Activated T-cell treated with anti-CD3 and anti-CD28 coated beads, Interleukin-2, amount 50 U/mL, for 4 hours (primary cell): ENCODE results near the gene AUTS2. TPM values are rescaled to one million over a fixed set of nuclear protein-coding genes. Genes with fewer than 3 reads are reported as not detected.
A peak's percentile ranks its signal among the peaks of the same experiment; 100 is the strongest.

Experiments used
- ATAC-seq, 2 donors: fragments of 200-7000 bp; cut with Tn5 transposase; one replicate each; pipeline ENCODE4 v1.10.0; 2021
- DNase-seq: peaks from one replicate; pipeline ENCODE4 v3.0.0-alpha.2; 2020
- H3K27me3 Mint-ChIP-seq: one replicate; pipeline ENCODE4 v1.8.0; 2021; ENCODE audit warnings: low read depth, mixed read lengths
- H3K36me3 Mint-ChIP-seq: one replicate; pipeline ENCODE4 v1.8.0; 2022; ENCODE audit warnings: mixed read lengths; ENCODE audit not compliant: insufficient read depth
- H3K4me1 Mint-ChIP-seq: one replicate; pipeline ENCODE4 v1.8.0; 2021; ENCODE audit warnings: low read depth, mixed read lengths
- H3K4me3 Mint-ChIP-seq: one replicate; pipeline ENCODE4 v1.8.0; 2021; ENCODE audit warnings: mild to moderate bottlenecking, moderate library complexity, mixed read lengths
- H3K9me3 Mint-ChIP-seq: one replicate; pipeline ENCODE4 v1.8.0; 2021; ENCODE audit warnings: mixed read lengths
- total RNA-seq, 3 donors: library from RNA; stranded (reverse); gene quantifications; one replicate each; pipeline ENCODE4 v1.2.1, GENCODE V29; 2021

AUTS2 gene
- total RNA-seq, 3 donors from 2014 or later = 1.4 to 4.4 (median 2.8) TPM

GRCh38 chr7:70573696-70574095 is 975.4 kb downstream of the AUTS2 start:
- no peaks in the 10 kb centered on the region for H3K36me3 Mint-ChIP-seq
- H3K27me3 Mint-ChIP-seq = no peaks in the 10 kb centered on the region
- no peak for ATAC-seq
- no peak for DNase-seq
- H3K4me1 Mint-ChIP-seq = no peaks in the 10 kb centered on the region
- H3K4me3 Mint-ChIP-seq = no peak overlapping the region
- no peaks in the 10 kb centered on the region for H3K9me3 Mint-ChIP-seq

GRCh38 chr7:70574314-70574834 is 976.1 kb downstream of the AUTS2 start:
- H3K27me3 Mint-ChIP-seq = no peaks in the 10 kb centered on the region
- no peaks in the 10 kb centered on the region for H3K9me3 Mint-ChIP-seq
- no peak overlapping the region for H3K4me3 Mint-ChIP-seq
- ATAC-seq (no peak), DNase-seq (no peak)
- H3K36me3 Mint-ChIP-seq = no peaks in the 10 kb centered on the region
- no peaks in the 10 kb centered on the region for H3K4me1 Mint-ChIP-seq

- H3K4me3 Mint-ChIP-seq = no peak overlapping the region
Measured at GRCh38 chr7:70574970-70575799, 976.9 kb downstream of the AUTS2 start.

GRCh38 chr7:70577078-70577477 is 978.8 kb downstream of the AUTS2 start:
- Mint-ChIP-seq H3K4me1 (no peaks in the 10 kb centered on the region), H3K9me3 (no peaks in the 10 kb centered on the region), H3K27me3 (no peaks in the 10 kb centered on the region), H3K4me3 (no peak overlapping the region), H3K36me3 (no peaks in the 10 kb centered on the region)
- DNase-seq (no peak), ATAC-seq (no peak)

More at GRCh38 chr7:70574970-70575799, 976.9 kb downstream of the AUTS2 start:
- H3K27me3 Mint-ChIP-seq = no peaks in the 10 kb centered on the region
- no peak for DNase-seq
- H3K4me1 Mint-ChIP-seq = no peaks in the 10 kb centered on the region
- no peaks in the 10 kb centered on the region for H3K36me3 Mint-ChIP-seq
- ATAC-seq = no peak
- H3K9me3 Mint-ChIP-seq = no peaks in the 10 kb centered on the region

- ATAC-seq = no peak
Measured at GRCh38 chr7:70578131-70578530, 979.9 kb downstream of the AUTS2 start.

GRCh38 chr7:70579397-70580097 is 981.3 kb downstream of the AUTS2 start:
- no peaks in the 10 kb centered on the region for H3K9me3 Mint-ChIP-seq
- ATAC-seq = no peak
- H3K36me3 Mint-ChIP-seq = no peaks in the 10 kb centered on the region
- no peaks in the 10 kb centered on the region for H3K27me3 Mint-ChIP-seq
- DNase-seq = no peak
- H3K4me3 Mint-ChIP-seq = no peak overlapping the region
- no peaks in the 10 kb centered on the region for H3K4me1 Mint-ChIP-seq

More at GRCh38 chr7:70578131-70578530, 979.9 kb downstream of the AUTS2 start:
- Mint-ChIP-seq H3K9me3 (no peaks in the 10 kb centered on the region), H3K27me3 (no peaks in the 10 kb centered on the region), H3K4me1 (no peaks in the 10 kb centered on the region), H3K36me3 (no peaks in the 10 kb centered on the region), H3K4me3 (no peak overlapping the region)
- no peak for DNase-seq

GRCh38 chr7:70580161-70580560 is 981.9 kb downstream of the AUTS2 start:
- Mint-ChIP-seq H3K4me1 (no peaks in the 10 kb centered on the region), H3K9me3 (no peaks in the 10 kb centered on the region), H3K4me3 (no peak overlapping the region), H3K36me3 (no peaks in the 10 kb centered on the region), H3K27me3 (no peaks in the 10 kb centered on the region)
- DNase-seq = no peak
- no peak for ATAC-seq

- Mint-ChIP-seq H3K4me1 (no peaks in the 10 kb centered on the region), H3K4me3 (no peak overlapping the region), H3K36me3 (no peaks in the 10 kb centered on the region), H3K9me3 (no peaks in the 10 kb centered on the region), H3K27me3 (no peaks in the 10 kb centered on the region)
- no peak for DNase-seq
- no peak for ATAC-seq
Measured at GRCh38 chr7:70582927-70583895, 984.9 kb downstream of the AUTS2 start.

- Mint-ChIP-seq H3K9me3 (no peaks in the 10 kb centered on the region), H3K4me3 (no peak overlapping the region), H3K4me1 (no peaks in the 10 kb centered on the region), H3K27me3 (no peaks in the 10 kb centered on the region), H3K36me3 (no peaks in the 10 kb centered on the region)
- DNase-seq = no peak
- no peak for ATAC-seq
Measured at GRCh38 chr7:70583965-70584883, 985.9 kb downstream of the AUTS2 start.

GRCh38 chr7:70585071-70585470 is 986.8 kb downstream of the AUTS2 start:
- Mint-ChIP-seq H3K27me3 (no peaks in the 10 kb centered on the region), H3K4me3 (no peak overlapping the region), H3K4me1 (no peaks in the 10 kb centered on the region), H3K9me3 (no peaks in the 10 kb centered on the region), H3K36me3 (no peaks in the 10 kb centered on the region)
- DNase-seq (peak; percentile 6), ATAC-seq (no peak)

- ATAC-seq (no peak), DNase-seq (no peak)
- no peak overlapping the region for H3K4me3 Mint-ChIP-seq
- no peaks in the 10 kb centered on the region for H3K36me3 Mint-ChIP-seq
- no peaks in the 10 kb centered on the region for H3K27me3 Mint-ChIP-seq
- H3K4me1 Mint-ChIP-seq = no peaks in the 10 kb centered on the region
- H3K9me3 Mint-ChIP-seq = no peaks in the 10 kb centered on the region
Measured at GRCh38 chr7:70586822-70587221, 988.5 kb downstream of the AUTS2 start.

GRCh38 chr7:70587739-70588138 is 989.5 kb downstream of the AUTS2 start:
- Mint-ChIP-seq H3K4me1 (no peaks in the 10 kb centered on the region), H3K9me3 (no peaks in the 10 kb centered on the region), H3K36me3 (no peaks in the 10 kb centered on the region), H3K27me3 (no peaks in the 10 kb centered on the region), H3K4me3 (no peak overlapping the region)
- DNase-seq (no peak), ATAC-seq (no peak)

- H3K36me3 Mint-ChIP-seq = no peaks in the 10 kb centered on the region
- ATAC-seq (no peak), DNase-seq (no peak)
- H3K9me3 Mint-ChIP-seq = no peaks in the 10 kb centered on the region
- H3K27me3 Mint-ChIP-seq = no peaks in the 10 kb centered on the region
- no peak overlapping the region for H3K4me3 Mint-ChIP-seq
- H3K4me1 Mint-ChIP-seq = no peaks in the 10 kb centered on the region
Measured at GRCh38 chr7:70588191-70588921, 990.1 kb downstream of the AUTS2 start.
